ENCODE data around the gene HOXC9.

HOXC9 gene

GRCh38 chr12:53980802-53981496, 19.0 kb upstream of the HOXC9 start:
- no peak for TF ChIP-seq CTCF (IDR thresholded peaks at IDR 0.05)

- TF ChIP-seq CTCF (IDR thresholded peaks at IDR 0.05), result no peak
Observed at GRCh38 chr12:53981634-53982565, 18.1 kb upstream of the HOXC9 start.

GRCh38 chr12:53982648-53983567, 17.1 kb upstream of the HOXC9 start:
- no peak for TF ChIP-seq CTCF (IDR thresholded peaks at IDR 0.05)

GRCh38 chr12:53983568-53983949, 16.4 kb upstream of the HOXC9 start:
- no peak for TF ChIP-seq CTCF (IDR thresholded peaks at IDR 0.05)

GRCh38 chr12:53983950-53984572, 15.9 kb upstream of the HOXC9 start:
- TF ChIP-seq CTCF (IDR thresholded peaks at IDR 0.05), result no peak

- peak; percentile 50; the same call in 1 of the 2 replicates for TF ChIP-seq CTCF (IDR thresholded peaks at IDR 0.05)
Observed at GRCh38 chr12:53984901-53985691, 14.9 kb upstream of the HOXC9 start, which contains the start of gene HOXC10. Gene HOXC10, plus strand, starts transcription at chr12:53985146. Its CDS starts 114 bp downstream, at chr12:53985260.
